GM19043 (cell line): Measurements from ENCODE around the gene NUDC.
A peak's percentile ranks its signal among the peaks of the same experiment; 100 is the strongest.
"Not testable (repeated sequence)": the region's sequence is repeated elsewhere in the genome, so short reads cannot be mapped to it uniquely, and the experiment has no call there.

Experiments used
- ATAC-seq: cut with Tn5 transposase; IDR thresholded peaks from one replicate; pipeline ENCODE4 v1.9.1; 2021; ENCODE audit warnings: low read depth; ENCODE audit not compliant: unreplicated experiment

Gene NUDC

GRCh38 chr1:26921540-26922430, at the start of gene NUDC:
Gene NUDC, plus strand, starts transcription at chr1:26921743. Its CDS starts 106 bp downstream, at chr1:26921849.
- peak; percentile 97 for ATAC-seq

GRCh38 chr1:26873097-26873496, 48.4 kb upstream of the NUDC start:
- not testable (repeated sequence) for ATAC-seq

- no peak for ATAC-seq
These were observed 46.6 kb upstream of the NUDC start for GRCh38 chr1:26874896-26875295.

- no peak for ATAC-seq
These were observed 44.2 kb upstream of the NUDC start for GRCh38 chr1:26877326-26877725.

- no peak for ATAC-seq
These were observed 41.8 kb upstream of the NUDC start for GRCh38 chr1:26879793-26880192.

- ATAC-seq, result not testable (repeated sequence)
These were observed 39.9 kb upstream of the NUDC start for GRCh38 chr1:26881611-26882010.

- ATAC-seq, result no peak
These were observed 38.7 kb upstream of the NUDC start for GRCh38 chr1:26882696-26883463.

GRCh38 chr1:26887125-26887524, 34.4 kb upstream of the NUDC start:
- no peak for ATAC-seq

- ATAC-seq, result no peak
These were observed 33.3 kb upstream of the NUDC start for GRCh38 chr1:26888231-26888630.

GRCh38 chr1:26889551-26890466, 31.7 kb upstream of the NUDC start, which contains the start of gene GPN2:
Gene GPN2, minus strand, starts transcription at chr1:26890283. Its CDS starts 187 bp downstream, at chr1:26890096.
- ATAC-seq, result peak; percentile 84

- peak; percentile 29 for ATAC-seq
These were observed 31.1 kb upstream of the NUDC start for GRCh38 chr1:26890467-26890796.

GRCh38 chr1:26894263-26894662, 27.3 kb upstream of the NUDC start:
- ATAC-seq, result no peak

- ATAC-seq, result no peak
These were observed 24.2 kb upstream of the NUDC start for GRCh38 chr1:26897351-26897750.

- no peak for ATAC-seq
These were observed 21.3 kb upstream of the NUDC start, which contains the start of gene GPATCH3 for GRCh38 chr1:26900001-26900814. Gene GPATCH3, minus strand, starts transcription at chr1:26900467. Its CDS starts 25 bp downstream, at chr1:26900442.

GRCh38 chr1:26900815-26901511, 20.6 kb upstream of the NUDC start:
- ATAC-seq, result no peak

GRCh38 chr1:26907071-26907917, 14.2 kb upstream of the NUDC start:
- no peak for ATAC-seq

- ATAC-seq, result no peak
These were observed 11.6 kb upstream of the NUDC start for GRCh38 chr1:26909951-26910342.
